Endothelial cell of umbilical vein (primary cell): ENCODE data around the gene PIEZO2. TPM values are rescaled to one million over a fixed set of nuclear protein-coding genes. Genes with fewer than 3 reads are reported as not detected.

Experiments used
- BruUV-seq: library from RNA; stranded (reverse); fragments of 400-500 nt; replicated peaks from 2 replicates; lab custom pipeline; 2021; lab: Mats Ljungman, UMichigan
- CTCF ChIA-PET: fragments of 300-600, 350-600 bp; sonication (Branson Sonifier 250); formaldehyde crosslinking; loops from one replicate; lab custom pipeline; 2021; ENCODE audit warnings: antibody characterized with exemption, inconsistent platforms; lab: Charles Lee
- POLR2A ChIA-PET: fragments of 300-600, 350-600 bp; sonication (Branson Sonifier 250); formaldehyde crosslinking; loops from one replicate; lab custom pipeline; 2021; ENCODE audit warnings: antibody characterized with exemption, inconsistent platforms; lab: Charles Lee
- DNase-seq: peaks from one replicate; pipeline ENCODE4 v3.0.0-alpha.2; 2011; ENCODE audit warnings: low read depth, low spot score
- FAIRE-seq: peaks from 2 replicates; lab custom pipeline; 2011; peaks lifted over from hg19 to GRCh38; lab: Jason Lieb, UNC
- H2AFZ ChIP-seq: 2 replicates; pipeline ENCODE4 v1.6.0; 2012; ENCODE audit warnings: low read depth, low read length, control low read depth, inconsistent platforms
- H3K27ac ChIP-seq: 2 replicates; pipeline ENCODE4 v1.5.1; 2011; ENCODE audit warnings: low read depth, mild to moderate bottlenecking, control low read depth, low read length, moderate library complexity; ENCODE audit not compliant: insufficient read depth
- H3K27me3 ChIP-seq, 2 experiments: 2 replicates each; pipeline versions ENCODE4 v1.6.0 to v1.6.1; 2011; ENCODE audit warnings: low read length in 2 of 2, mixed read lengths in 1 of 2; ENCODE audit not compliant: control insufficient read depth in 2 of 2, insufficient read depth in 2 of 2
- H3K36me3 ChIP-seq, 2 experiments: 2 replicates in 1 of 2; 3 replicates in 1 of 2; pipeline ENCODE4 v1.5.1; 2011; ENCODE audit warnings: low read length in 2 of 2, mild to moderate bottlenecking in 1 of 2, moderate library complexity in 1 of 2; ENCODE audit not compliant: control insufficient read depth in 2 of 2, insufficient read depth in 2 of 2; ENCODE audit errors: extremely low read depth in 1 of 2
- H3K4me1 ChIP-seq: 3 replicates; pipeline ENCODE4 v1.5.1; 2011; ENCODE audit warnings: mild to moderate bottlenecking, low read length; ENCODE audit not compliant: control insufficient read depth, insufficient read depth; ENCODE audit errors: extremely low read depth
- H3K4me2 ChIP-seq: 2 replicates; pipeline ENCODE4 v1.6.1; 2011; ENCODE audit warnings: low read length, control low read depth, mixed read lengths; ENCODE audit not compliant: insufficient read depth
- H3K4me3 ChIP-seq, 3 experiments: fragments of 200-600 bp in 1 of 3; sonication (generic), shearing (Covaris generic) in 1 of 3; replicated peaks in 1 of 3; 2 replicates each; pipeline ENCODE4 v1.5.1; 2011 to 2016; ENCODE audit warnings: control low read depth in 3 of 3, low read length in 3 of 3, mild to moderate bottlenecking in 2 of 3, inconsistent platforms in 1 of 3, low read depth in 1 of 3, moderate library complexity in 1 of 3; ENCODE audit not compliant: insufficient read depth in 1 of 3
- H3K79me2 ChIP-seq: 2 replicates; pipeline ENCODE4 v1.6.0; 2012; ENCODE audit warnings: low read length, inconsistent platforms; ENCODE audit not compliant: control insufficient read depth, insufficient read depth
- H3K9ac ChIP-seq: replicated peaks from 2 replicates; pipeline ENCODE3; 2011; ENCODE audit warnings: low read length, control low read depth; ENCODE audit not compliant: insufficient read depth; ENCODE audit errors: extremely low read depth
- H3K9me1 ChIP-seq: replicated peaks from 3 replicates; pipeline ENCODE4 v1.6.0; 2011; ENCODE audit warnings: mild to moderate bottlenecking, low read length; ENCODE audit not compliant: control insufficient read depth, insufficient read depth; ENCODE audit errors: extremely low read depth
- H3K9me3 ChIP-seq: replicated peaks from 2 replicates; pipeline ENCODE4 v1.5.1; 2012; ENCODE audit warnings: low read length, inconsistent platforms; ENCODE audit not compliant: control insufficient read depth, insufficient read depth
- H4K20me1 ChIP-seq: replicated peaks from 2 replicates; pipeline ENCODE3; 2011; ENCODE audit warnings: mild to moderate bottlenecking, low read length; ENCODE audit not compliant: control insufficient read depth, insufficient read depth; ENCODE audit errors: extremely low read depth
- CTCF ChIP-seq, 2 donors: IDR thresholded peaks; 1 replicate in 1 of 2; 2 replicates in 1 of 2; pipeline ENCODE4 v1.5.1; 2011; ENCODE audit warnings: low read length in 2 of 2, mild to moderate bottlenecking in 2 of 2, moderate library complexity in 2 of 2, control low read depth in 1 of 2, inconsistent platforms in 1 of 2, low read depth in 1 of 2; ENCODE audit not compliant: insufficient read depth in 1 of 2; ENCODE audit errors: extremely low read depth in 1 of 2
- EZH2 ChIP-seq: IDR thresholded peaks from 2 replicates; pipeline ENCODE4 v1.6.1; 2012; ENCODE audit warnings: borderline replicate concordance, low read depth, mild to moderate bottlenecking, moderate library complexity, low read length, inconsistent platforms; ENCODE audit not compliant: severe bottlenecking
- FOS ChIP-seq: IDR thresholded peaks from 2 replicates; pipeline ENCODE4 v1.6.1; 2011; ENCODE audit warnings: mild to moderate bottlenecking, low read length, moderate library complexity, borderline replicate concordance; ENCODE audit not compliant: insufficient read depth
- GATA2 ChIP-seq: IDR thresholded peaks from 2 replicates; pipeline ENCODE4 v1.7.0; 2011; ENCODE audit warnings: low read depth, mild to moderate bottlenecking, moderate library complexity, mixed read lengths, low read length; ENCODE audit not compliant: insufficient read length, insufficient read depth
- JUN ChIP-seq: IDR thresholded peaks from 2 replicates; pipeline ENCODE4 v1.6.1; 2011; ENCODE audit warnings: borderline replicate concordance, low read depth; ENCODE audit not compliant: insufficient read length, insufficient read depth
- MAX ChIP-seq: IDR thresholded peaks from 2 replicates; pipeline ENCODE4 v1.6.1; 2011; ENCODE audit not compliant: insufficient read depth, insufficient read length
- MYC ChIP-seq: IDR thresholded peaks from one replicate; pipeline ENCODE4 v1.6.1; 2011; ENCODE audit warnings: mild to moderate bottlenecking, low read depth, low read length
- POLR2A ChIP-seq: IDR thresholded peaks from 2 replicates; pipeline ENCODE4 v1.6.1; 2012; ENCODE audit warnings: low read depth, mild to moderate bottlenecking, control low read depth, low read length
- POLR2AphosphoS5 ChIP-seq: IDR thresholded peaks from 2 replicates; pipeline ENCODE4 v1.6.1; 2012; ENCODE audit warnings: low read depth, mild to moderate bottlenecking, control low read depth, low read length, moderate library complexity; ENCODE audit not compliant: insufficient read depth
- dilution Hi-C: fragments of 300-500 bp; cut with MboI; formaldehyde crosslinking; loops from one replicate; pipeline ENCODE4 v1.15.0; 2019; ENCODE audit warnings: low sequenced_read_pairs; ENCODE audit not compliant: extremely low pct_ligation_motif_present
- intact Hi-C: fragments of 100-400 bp; cut with micrococcal nuclease; formaldehyde crosslinking; loops from one replicate; pipeline ENCODE4 v1.10.0; 2022
- polyA plus RNA-seq, 4 experiments: library from polyadenylated mRNA; depleted of rRNA in 3 of 4; stranded (reverse) in 3 of 4; unstranded in 1 of 4; fragments of >200 nt; gene quantifications; 2 replicates each; pipeline versions ENCODE4 v1.2.1 to v1.2.3, GENCODE V29; 2011 to 2012; ENCODE audit warnings: missing spikeins in 1 of 4
- total RNA-seq: library from RNA; stranded (reverse); gene quantifications from 2 replicates; pipeline ENCODE4 v1.2.3, GENCODE V29; 2021

The PIEZO2 gene
- total and polyA plus RNA-seq, 2 donors (not counting 3 experiments of a cell fraction or from before 2014, with no cell fraction given), result 1.7 to 11.2 TPM

- Histone ChIP-seq H3K9me1 (no peaks in the 10 kb centered on the region), H3K4me1 (peaks cover 17% of the 10 kb centered on the region), H2AFZ (no peak overlapping the region), H3K9me3 (no peaks in the 10 kb centered on the region), H3K27me3 (peaks cover 0 to 2% of the 10 kb centered on the region in 2 experiments), H3K27ac (no peak overlapping the region), H3K9ac (no peak overlapping the region), H4K20me1 (no peaks in the 10 kb centered on the region), H3K36me3 (no peaks in the 10 kb centered on the region), H3K4me2 (no peak overlapping the region), H3K4me3 (no peak overlapping the region), H3K79me2 (no peaks in the 10 kb centered on the region)
- intact Hi-C loops, result no loop called here
- ChIA-PET CTCF (interaction anchor here (0.5 kb wide), 1 partner anchor 631 kb away, joined by 3 read pairs; no protein-coding TSS in a partner anchor), POLR2A (no interaction called here)
- FAIRE-seq, result no peak
- no peak for DNase-seq
- dilution Hi-C loops, result no loop called here
- TF ChIP-seq GATA2, result no peak
- BruUV-seq, result no TSS peak
Measured at GRCh38 chr18:11096411-11096810, 53.0 kb downstream of the PIEZO2 start.

GRCh38 chr18:11095674-11096293, 53.6 kb downstream of the PIEZO2 start:
- BruUV-seq, result no TSS peak
- Histone ChIP-seq H3K4me2 (no peak overlapping the region), H3K36me3 (no peaks in the 10 kb centered on the region), H3K4me1 (peaks cover 17% of the 10 kb centered on the region), H3K9ac (no peak overlapping the region), H3K9me3 (no peaks in the 10 kb centered on the region), H3K79me2 (no peaks in the 10 kb centered on the region), H3K27ac (no peak overlapping the region), H2AFZ (no peak overlapping the region), H3K27me3 (peaks cover 0 to 2% of the 10 kb centered on the region in 2 experiments), H3K9me1 (no peaks in the 10 kb centered on the region), H4K20me1 (no peaks in the 10 kb centered on the region), H3K4me3 (no peak overlapping the region)
- no peak for FAIRE-seq
- ChIA-PET POLR2A (no interaction called here), CTCF (no interaction called here)
- intact Hi-C loops (no loop called here), dilution Hi-C loops (no loop called here)
- TF ChIP-seq FOS (no peak), GATA2 (no peak), MYC (no peak), JUN (no peak), EZH2 (no peak), POLR2AphosphoS5 (no peak), CTCF (IDR thresholded peaks at IDR 0.05; ENCODE audit: extremely low read depth in 1 of 2, insufficient read depth in 1 of 2, low read depth in 1 of 2, low read length in 2 of 2) (no peak), POLR2A (no peak), MAX (no peak)
- DNase-seq, result no peak
